Duodenal mucosa (tissue), 2 donors: ENCODE measurements around the gene PLXNA2.

ENCODE experiments used
- H3K27ac ChIP-seq: one replicate; pipeline ENCODE4 v1.7.0; 2013; ENCODE audit warnings: low read depth, low read length
- H3K27me3 ChIP-seq, 2 donors: one replicate each; pipeline ENCODE4 v1.7.0; 2013; ENCODE audit warnings: low read length in 2 of 2, control low read depth in 1 of 2; ENCODE audit not compliant: insufficient read depth in 2 of 2, control insufficient read depth in 1 of 2
- H3K36me3 ChIP-seq, 2 donors: one replicate each; pipeline ENCODE4 v1.7.0; 2013; ENCODE audit warnings: low read length in 2 of 2, control low read depth in 1 of 2; ENCODE audit not compliant: insufficient read depth in 2 of 2, control insufficient read depth in 1 of 2
- H3K4me1 ChIP-seq, 2 donors: one replicate each; pipeline ENCODE4 v1.7.0; 2013; ENCODE audit warnings: low read length in 2 of 2, control low read depth in 1 of 2; ENCODE audit not compliant: insufficient read depth in 2 of 2, control insufficient read depth in 1 of 2
- H3K4me3 ChIP-seq, 2 donors: one replicate each; pipeline ENCODE4 v1.7.0; 2013; ENCODE audit warnings: low read length in 2 of 2, low read depth in 1 of 2
- H3K9ac ChIP-seq, 2 donors: one replicate each; pipeline ENCODE4 v1.7.0; 2013; ENCODE audit warnings: low read length in 2 of 2, low read depth in 1 of 2
- H3K9me3 ChIP-seq, 2 donors: one replicate each; pipeline ENCODE4 v1.7.0; 2013; ENCODE audit warnings: low read length in 2 of 2, control low read depth in 1 of 2; ENCODE audit not compliant: control insufficient read depth in 1 of 2

The PLXNA2 gene

GRCh38 chr1:208175508-208175895 lies 68.7 kb downstream of the PLXNA2 start:
- H3K9me3 ChIP-seq: no peaks in the 10 kb centered on the region
- H3K27ac ChIP-seq: no peak overlapping the region
- H3K4me3 ChIP-seq: no peak overlapping the region
- peaks cover 0 to 11% of the 10 kb centered on the region in 2 donors for H3K36me3 ChIP-seq
- H3K4me1 ChIP-seq: peaks cover 59 to 61% of the 10 kb centered on the region in 2 donors
- no peaks in the 10 kb centered on the region for H3K27me3 ChIP-seq
- no peak overlapping the region for H3K9ac ChIP-seq

GRCh38 chr1:208174731-208175507 lies 69.3 kb downstream of the PLXNA2 start:
- Histone ChIP-seq H3K27me3 (no peaks in the 10 kb centered on the region), H3K36me3 (peaks cover 0 to 11% of the 10 kb centered on the region in 2 donors), H3K4me3 (no peak overlapping the region), H3K9me3 (no peaks in the 10 kb centered on the region), H3K27ac (no peak overlapping the region), H3K9ac (no peak overlapping the region), H3K4me1 (peaks cover 55 to 57% of the 10 kb centered on the region in 2 donors)

- peaks cover 0 to 12% of the 10 kb centered on the region in 2 donors for H3K36me3 ChIP-seq
- no peaks in the 10 kb centered on the region for H3K9me3 ChIP-seq
- H3K4me1 ChIP-seq: peaks cover 48 to 50% of the 10 kb centered on the region in 2 donors
- no peak overlapping the region for H3K4me3 ChIP-seq
- no peak overlapping the region for H3K9ac ChIP-seq
- H3K27me3 ChIP-seq: no peaks in the 10 kb centered on the region
- no peak overlapping the region for H3K27ac ChIP-seq
Measured at GRCh38 chr1:208174200-208174599, 70.0 kb downstream of the PLXNA2 start.

- Histone ChIP-seq H3K9me3 (no peaks in the 10 kb centered on the region), H3K27ac (no peak overlapping the region), H3K36me3 (peaks cover 0 to 15% of the 10 kb centered on the region in 2 donors), H3K4me1 (peaks cover 43 to 45% of the 10 kb centered on the region in 2 donors), H3K9ac (no peak overlapping the region), H3K27me3 (no peaks in the 10 kb centered on the region), H3K4me3 (no peak overlapping the region)
Measured at GRCh38 chr1:208173749-208174148, 70.4 kb downstream of the PLXNA2 start.

- no peak overlapping the region for H3K9ac ChIP-seq
- H3K4me3 ChIP-seq: no peak overlapping the region
- H3K27me3 ChIP-seq: no peaks in the 10 kb centered on the region
- peaks cover 0 to 15% of the 10 kb centered on the region in 2 donors for H3K36me3 ChIP-seq
- H3K4me1 ChIP-seq: peaks cover 33 to 35% of the 10 kb centered on the region in 2 donors
- no peaks in the 10 kb centered on the region for H3K9me3 ChIP-seq
- H3K27ac ChIP-seq: no peak overlapping the region
Measured at GRCh38 chr1:208172423-208173145, 71.6 kb downstream of the PLXNA2 start.

GRCh38 chr1:208171616-208172422 lies 72.4 kb downstream of the PLXNA2 start:
- Histone ChIP-seq H3K9me3 (no peaks in the 10 kb centered on the region), H3K4me3 (no peak overlapping the region), H3K27me3 (no peaks in the 10 kb centered on the region), H3K9ac (no peak overlapping the region), H3K27ac (no peak overlapping the region), H3K4me1 (peaks cover 25 to 30% of the 10 kb centered on the region in 2 donors), H3K36me3 (peaks cover 0 to 15% of the 10 kb centered on the region in 2 donors)

- peaks cover 14 to 26% of the 10 kb centered on the region in 2 donors for H3K4me1 ChIP-seq
- peaks cover 0 to 17% of the 10 kb centered on the region in 2 donors for H3K36me3 ChIP-seq
- no peaks in the 10 kb centered on the region for H3K27me3 ChIP-seq
- H3K9ac ChIP-seq: no peak overlapping the region
- no peak overlapping the region for H3K27ac ChIP-seq
- H3K9me3 ChIP-seq: no peaks in the 10 kb centered on the region
- H3K4me3 ChIP-seq: no peak overlapping the region
Measured at GRCh38 chr1:208170252-208170651, 73.9 kb downstream of the PLXNA2 start.

- H3K4me1 ChIP-seq: peaks cover 7 to 18% of the 10 kb centered on the region in 2 donors
- no peak overlapping the region for H3K4me3 ChIP-seq
- no peak overlapping the region for H3K27ac ChIP-seq
Measured at GRCh38 chr1:208169081-208169879, 74.9 kb downstream of the PLXNA2 start.

GRCh38 chr1:208167261-208167869 lies 76.8 kb downstream of the PLXNA2 start:
- peaks cover 0 to 10% of the 10 kb centered on the region in 2 donors for H3K36me3 ChIP-seq
- H3K27ac ChIP-seq: no peak overlapping the region
- H3K4me1 ChIP-seq: peaks cover 22 to 32% of the 10 kb centered on the region in 2 donors
- no peak overlapping the region for H3K4me3 ChIP-seq
- H3K9me3 ChIP-seq: no peaks in the 10 kb centered on the region
- H3K27me3 ChIP-seq: no peaks in the 10 kb centered on the region
- H3K9ac ChIP-seq: no peak overlapping the region

More at GRCh38 chr1:208169081-208169879, 74.9 kb downstream of the PLXNA2 start:
- Histone ChIP-seq H3K36me3 (peaks cover 0 to 18% of the 10 kb centered on the region in 2 donors), H3K9me3 (no peaks in the 10 kb centered on the region), H3K27me3 (no peaks in the 10 kb centered on the region), H3K9ac (no peak overlapping the region)
